GM18517 (cell line): ENCODE measurements around the gene FBXO3.
"Not testable (repeated sequence)": the region's sequence is repeated elsewhere in the genome, so short reads cannot be mapped to it uniquely, and the experiment has no call there.

Experiments
- ATAC-seq: cut with Tn5 transposase; IDR thresholded peaks from one replicate; pipeline ENCODE4 v1.9.1; 2021; ENCODE audit warnings: mild to moderate bottlenecking, moderate library complexity; ENCODE audit not compliant: unreplicated experiment

The FBXO3 gene

DNA sequence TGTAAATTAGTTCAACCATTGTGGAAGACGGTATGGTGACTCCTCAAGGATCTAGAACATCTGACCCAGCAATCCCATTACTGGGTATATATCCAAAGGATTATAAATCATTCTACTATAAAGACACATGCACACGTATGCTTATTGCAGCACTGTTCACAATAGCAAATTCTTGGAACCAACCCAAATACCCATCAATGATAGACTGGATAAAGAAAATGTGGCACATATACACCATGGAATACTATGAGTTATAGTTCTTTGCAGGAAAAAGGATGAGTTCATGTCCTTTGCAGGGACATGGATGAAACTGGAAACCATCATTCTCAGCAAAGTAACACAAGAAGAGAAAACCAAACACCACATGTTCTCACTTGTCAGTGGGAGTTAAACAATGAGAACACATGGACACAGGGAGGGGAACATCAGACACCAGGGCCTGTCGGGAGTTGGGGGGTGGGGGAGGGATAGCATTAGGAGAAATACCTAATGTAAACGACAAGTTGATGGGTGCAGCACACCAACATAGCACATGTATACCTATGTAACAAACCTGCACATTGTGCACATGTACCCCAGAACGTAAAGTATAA, 45.2 kb downstream of the FBXO3 start:
- ATAC-seq, result not testable (repeated sequence)

DNA sequence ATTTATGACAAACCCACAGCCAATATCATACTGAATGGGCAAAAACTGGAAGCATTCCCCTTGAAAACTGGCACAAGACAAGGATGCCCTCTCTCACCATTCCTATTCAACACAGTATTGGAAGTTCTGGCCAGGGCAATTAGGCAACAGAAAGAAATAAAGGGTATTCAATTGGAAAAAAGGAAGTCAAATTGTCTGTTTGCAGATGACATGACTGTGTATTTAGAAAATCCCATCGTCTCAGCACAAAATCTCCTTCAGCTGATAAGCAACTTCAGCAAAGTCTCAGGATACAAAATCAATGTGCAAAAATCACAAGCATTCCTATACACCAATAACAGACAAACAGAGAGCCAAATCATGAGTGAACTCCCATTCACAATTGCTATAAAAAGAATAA, 46.8 kb downstream of the FBXO3 start:
- not testable (repeated sequence) for ATAC-seq

DNA sequence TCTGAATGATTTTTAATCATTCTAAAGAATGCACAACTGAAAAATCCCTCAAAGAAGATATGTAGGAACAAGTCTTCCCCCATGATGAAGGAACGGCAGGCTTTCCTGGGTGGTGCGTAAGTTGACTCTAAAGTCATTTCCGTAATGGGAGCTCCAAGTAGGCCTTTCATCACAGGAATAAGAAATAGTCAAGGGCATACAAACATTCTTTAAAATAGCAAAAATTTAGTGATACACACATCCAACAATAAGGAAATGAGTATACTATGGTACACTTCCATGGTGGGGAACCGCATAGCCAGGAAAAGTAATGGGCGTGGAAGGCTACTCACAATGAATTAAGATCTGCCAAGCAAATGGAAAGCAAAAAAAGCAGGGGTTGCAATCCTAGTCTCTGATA, 48.8 kb downstream of the FBXO3 start:
- no peak for ATAC-seq

DNA sequence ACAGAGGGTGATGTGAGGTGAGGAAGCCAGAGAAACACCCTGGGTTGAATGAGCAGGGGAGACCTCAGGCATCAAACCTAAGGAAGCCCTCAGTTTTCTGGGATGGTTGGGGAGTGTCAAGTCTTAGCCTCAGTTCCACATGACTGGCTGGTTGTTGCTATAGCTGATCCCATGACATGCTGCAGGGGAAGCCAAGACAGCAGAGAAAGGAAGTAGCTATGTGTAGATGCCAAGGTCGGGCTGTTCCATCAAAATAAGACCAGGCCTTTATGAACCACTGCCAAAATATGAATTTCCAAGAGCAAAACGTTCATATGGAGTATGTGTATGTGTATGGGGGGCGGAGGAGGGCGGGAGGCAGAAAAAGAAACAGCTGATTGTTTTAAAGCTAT, 49.7 kb downstream of the FBXO3 start:
- no peak for ATAC-seq

DNA sequence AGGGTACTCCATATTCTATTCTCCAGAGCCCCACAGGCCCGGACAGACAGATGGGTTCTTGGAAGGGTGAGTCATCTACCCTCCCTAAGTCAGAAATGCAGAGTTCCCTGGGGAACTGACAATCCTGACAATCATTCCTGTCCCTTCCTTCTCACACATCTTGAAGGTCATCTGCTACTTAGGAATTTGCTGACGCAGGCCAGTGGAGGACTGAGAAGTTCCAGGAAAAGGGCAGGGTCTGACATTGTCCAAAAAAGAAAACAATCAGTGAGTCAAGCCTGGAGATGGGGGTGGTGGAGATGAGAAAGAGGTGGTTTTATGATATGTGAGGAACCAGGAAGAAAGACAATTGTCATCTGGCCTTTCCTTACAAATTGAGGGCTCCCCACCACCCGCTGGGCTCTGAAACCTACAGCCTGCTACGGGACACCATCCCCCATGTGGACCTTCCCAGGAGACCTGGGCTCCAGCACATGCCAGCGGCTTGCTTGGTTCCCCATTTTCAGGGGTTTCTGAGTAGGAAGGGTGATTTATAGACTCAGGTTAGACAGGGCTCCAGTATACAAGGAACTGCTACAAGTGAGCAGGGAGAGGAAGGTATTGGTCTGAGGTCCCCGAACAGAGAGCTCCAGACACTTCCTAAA, 51.0 kb downstream of the FBXO3 start:
- ATAC-seq, result no peak

DNA sequence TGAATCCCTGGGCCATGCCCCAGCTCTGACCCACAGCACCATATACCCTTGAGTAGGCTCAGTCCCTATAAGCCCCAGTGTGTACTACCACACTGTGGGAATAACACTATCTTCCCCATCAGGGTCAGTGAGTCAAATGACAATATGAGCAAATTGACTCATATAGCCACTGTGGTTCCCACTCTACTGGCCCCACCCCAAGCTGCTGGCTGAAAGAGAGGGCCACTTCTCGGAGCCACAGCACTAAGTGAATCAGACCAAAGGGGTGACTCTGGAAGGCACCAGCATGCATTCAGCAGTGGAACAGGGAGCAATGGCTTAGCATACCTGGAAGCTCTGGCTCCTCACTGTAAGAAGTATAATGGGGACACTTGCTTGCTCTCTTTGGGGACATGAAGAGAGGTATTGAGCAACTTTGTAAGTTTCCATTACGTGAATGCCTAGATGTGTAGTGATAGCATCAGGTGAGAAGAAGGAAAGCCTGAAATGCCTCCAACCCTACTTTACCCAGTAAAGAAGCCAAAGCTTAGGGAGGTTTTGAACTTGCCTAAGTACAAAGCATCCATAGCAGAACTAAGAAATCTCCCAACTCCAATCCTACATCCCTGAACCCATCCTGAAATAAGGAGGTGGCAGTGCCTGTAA, 51.6 kb downstream of the FBXO3 start:
- no peak for ATAC-seq

DNA sequence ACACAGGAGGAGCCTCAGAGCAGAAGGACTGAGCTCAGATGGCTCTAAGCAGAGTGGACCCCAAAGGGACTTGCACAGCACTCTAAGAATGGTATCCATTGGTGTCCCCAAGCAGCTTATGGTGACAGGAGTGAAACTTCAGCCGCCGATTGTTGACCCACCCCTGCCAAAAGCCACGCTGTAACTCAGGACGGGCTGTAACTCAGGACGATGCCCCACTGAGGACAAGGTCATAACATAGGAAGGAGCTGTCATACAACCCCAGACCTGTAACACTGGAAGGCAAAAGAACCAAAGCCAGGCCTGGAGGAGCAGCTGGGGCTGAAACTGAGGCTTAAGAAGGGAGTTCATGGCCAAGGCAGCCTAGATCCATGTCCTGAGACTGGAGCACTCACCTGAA, 52.3 kb downstream of the FBXO3 start:
- no peak for ATAC-seq

DNA sequence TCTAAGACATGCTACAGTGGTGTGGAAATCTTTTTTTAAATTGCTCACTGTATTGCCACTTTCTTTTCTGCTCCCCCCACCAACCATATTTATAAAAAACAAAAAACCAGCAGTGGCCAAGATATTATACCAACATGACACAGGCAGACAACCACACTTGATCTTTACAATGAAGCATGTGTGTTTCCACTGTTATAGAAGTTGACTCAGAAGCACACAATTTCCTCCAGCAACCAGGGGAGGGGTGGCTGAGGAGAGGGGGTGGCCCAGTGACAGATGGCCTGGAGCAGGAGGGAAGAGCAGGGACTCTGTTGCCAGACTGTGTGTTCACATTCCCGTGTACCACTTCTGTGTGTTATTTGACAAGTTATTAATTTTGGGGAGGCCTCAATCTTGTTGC, 52.9 kb downstream of the FBXO3 start:
- no peak for ATAC-seq

DNA sequence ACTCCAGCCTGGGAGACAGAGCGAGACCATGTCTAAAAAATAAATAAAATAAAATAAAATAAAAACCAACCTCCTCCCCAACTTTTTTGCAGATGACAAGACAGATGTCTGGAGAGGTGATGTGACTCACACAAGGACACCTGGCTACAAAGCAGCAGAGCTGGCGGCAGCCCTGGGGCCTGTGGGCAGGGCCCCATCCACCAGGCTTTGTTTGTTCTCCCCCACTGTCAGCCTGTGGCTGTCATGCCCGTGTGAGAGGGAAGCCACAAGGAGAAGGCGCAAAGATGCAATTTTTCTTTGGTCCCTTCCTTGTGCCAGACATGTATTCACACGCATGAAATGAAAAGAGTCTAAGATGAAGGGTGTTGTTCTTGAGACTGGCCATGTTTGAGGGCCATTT, 54.7 kb downstream of the FBXO3 start:
- ATAC-seq, result no peak

DNA sequence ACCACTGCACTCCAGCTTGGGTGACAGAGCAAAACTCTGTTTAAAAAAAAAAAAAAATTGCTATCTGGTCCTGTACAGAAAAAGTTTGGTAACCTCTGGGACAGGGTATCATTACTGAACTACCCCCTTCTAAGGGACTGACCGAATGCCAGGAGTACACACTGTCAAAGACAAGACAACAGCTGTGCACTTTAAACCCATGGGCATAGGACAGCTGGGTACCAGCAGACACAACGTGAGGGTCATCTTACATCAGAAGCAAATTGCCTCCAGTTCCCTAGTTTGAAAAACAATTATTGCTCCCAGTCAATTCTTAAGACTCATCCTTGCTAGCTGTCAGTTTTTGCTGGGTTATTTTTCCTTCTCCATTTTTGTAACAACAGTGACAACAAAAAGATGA, 55.9 kb downstream of the FBXO3 start:
- ATAC-seq, result no peak

DNA sequence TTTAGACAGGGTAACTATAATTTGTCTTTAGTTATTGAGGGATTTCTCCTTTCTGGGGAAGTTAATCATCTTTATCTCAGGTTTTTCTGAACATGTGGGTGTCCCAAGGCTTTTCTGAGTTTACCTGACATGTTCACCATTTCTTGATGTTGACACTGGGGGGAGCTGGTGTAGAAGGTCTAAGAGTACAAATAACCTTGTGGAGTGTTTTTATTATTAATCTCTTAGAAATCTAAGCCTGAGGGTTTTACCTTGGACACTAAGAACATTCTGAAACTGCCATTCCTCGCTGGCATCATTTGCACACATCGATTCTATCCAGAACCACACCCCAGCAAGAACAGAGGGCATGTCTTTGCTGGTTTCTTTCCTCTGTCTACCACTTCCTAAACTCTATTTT, 58.1 kb downstream of the FBXO3 start:
- ATAC-seq, result no peak

DNA sequence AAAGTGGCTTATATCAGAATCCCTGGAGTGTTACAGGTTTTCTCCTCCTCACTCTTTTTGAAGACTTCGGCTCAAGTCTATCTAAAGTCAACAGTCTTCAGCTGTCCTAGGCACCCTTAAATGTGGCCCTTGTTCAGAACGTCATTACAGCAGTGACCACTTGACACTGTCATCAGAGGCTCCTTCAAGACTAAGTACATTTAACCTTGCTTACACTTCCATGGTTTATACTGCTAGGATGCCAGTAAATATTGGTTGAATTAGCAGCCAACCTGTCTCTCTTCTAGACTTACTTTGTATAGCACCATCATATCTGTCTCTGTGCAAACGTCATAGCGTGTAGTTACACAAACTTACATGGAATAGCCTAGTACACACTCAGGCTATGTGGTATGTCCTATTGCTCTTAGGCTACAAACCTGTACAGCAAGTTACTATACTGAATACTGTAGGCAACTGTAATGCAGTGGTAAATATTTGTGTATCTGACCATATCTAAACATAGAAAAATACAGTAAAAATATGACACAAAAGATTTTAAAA, 60.4 kb downstream of the FBXO3 start:
- ATAC-seq, result no peak

DNA sequence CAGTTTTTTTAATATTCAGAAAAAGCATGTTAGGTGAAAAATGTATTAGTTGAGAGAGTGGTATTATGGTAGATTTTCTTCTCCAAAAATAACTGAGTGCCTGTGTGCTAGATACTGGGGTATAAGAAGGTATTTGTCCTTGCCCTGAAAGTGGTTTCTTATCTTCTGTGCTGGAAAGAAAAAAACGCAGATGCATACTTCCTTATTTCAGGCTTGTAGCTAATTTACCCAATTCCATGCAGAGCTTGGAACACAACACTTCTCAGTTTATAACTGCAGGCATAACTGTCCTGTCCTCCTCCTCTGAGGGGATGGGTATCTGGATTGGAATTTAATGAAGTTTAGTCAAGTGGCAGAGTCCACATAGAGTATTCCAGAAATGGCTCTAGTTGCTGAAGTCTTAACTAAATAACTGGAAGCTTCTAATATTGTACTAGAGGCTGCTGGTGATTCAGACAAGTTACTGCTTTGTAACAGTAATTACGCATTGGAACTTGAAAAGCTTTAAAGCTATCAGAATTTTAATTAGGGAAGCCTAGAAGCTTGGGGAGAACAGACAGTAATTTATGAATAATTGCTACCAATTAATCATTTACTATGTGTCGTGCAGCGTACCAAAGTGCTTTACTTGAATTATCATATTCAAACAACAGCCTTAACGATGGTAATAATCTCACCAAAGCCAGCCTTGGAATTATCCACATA, 61.0 kb downstream of the FBXO3 start:
- no peak for ATAC-seq

DNA sequence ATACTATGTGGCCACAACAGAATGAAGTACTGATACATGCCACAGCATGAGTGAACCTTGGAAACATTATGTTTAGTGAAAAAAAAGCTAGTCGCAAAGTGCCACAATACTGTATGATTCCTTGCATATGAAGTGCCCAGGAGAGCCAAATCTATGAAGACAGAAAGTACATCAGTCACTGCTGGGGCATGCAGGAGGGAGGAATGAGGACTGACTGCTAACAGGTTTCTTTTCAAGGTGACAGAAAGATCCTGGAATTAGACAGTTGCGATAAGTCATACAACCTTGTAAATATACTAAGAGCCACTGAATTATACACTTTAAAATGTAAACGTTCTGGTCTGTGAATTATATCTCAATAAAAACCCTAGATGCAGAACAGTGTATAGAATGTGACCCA, 61.9 kb downstream of the FBXO3 start:
- no peak for ATAC-seq

DNA sequence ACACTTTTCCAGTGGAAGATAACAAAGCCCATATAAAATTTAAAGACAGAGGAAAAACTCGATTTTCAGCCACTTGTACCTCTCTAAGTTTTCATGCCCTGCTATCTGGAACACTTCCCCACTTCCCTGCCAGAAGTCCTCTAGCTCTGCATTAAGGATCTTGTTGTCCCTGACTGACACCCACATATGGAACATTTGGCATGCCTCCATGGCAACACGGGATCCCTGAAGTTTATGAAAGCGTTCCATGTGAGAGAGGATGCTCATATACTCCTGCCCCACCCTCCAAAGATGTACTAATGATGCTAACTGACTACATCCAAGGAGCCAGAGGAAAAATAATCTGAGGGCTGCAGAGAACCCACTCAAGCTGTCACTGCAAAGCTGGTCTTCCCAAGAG, 64.9 kb downstream of the FBXO3 start:
- ATAC-seq, result no peak

DNA sequence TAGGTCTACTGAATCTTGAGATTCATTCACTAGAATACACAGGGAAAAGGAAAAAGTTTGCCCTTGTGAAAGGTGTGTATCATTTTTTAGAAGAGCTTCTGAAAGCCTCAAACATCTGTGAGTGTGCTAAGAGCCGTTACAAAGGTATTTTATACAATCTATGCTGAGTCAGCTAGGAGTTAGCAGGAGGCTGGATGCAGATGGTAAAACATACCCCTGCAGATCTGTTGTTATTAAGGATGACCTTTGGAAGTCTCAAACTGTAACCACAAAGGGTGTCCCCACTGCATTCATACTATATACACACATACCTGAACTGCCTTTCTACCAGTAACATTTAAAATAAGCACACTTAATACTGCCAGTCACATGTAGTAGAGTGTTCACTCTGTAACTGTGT, 65.3 kb downstream of the FBXO3 start:
- ATAC-seq, result no peak

DNA sequence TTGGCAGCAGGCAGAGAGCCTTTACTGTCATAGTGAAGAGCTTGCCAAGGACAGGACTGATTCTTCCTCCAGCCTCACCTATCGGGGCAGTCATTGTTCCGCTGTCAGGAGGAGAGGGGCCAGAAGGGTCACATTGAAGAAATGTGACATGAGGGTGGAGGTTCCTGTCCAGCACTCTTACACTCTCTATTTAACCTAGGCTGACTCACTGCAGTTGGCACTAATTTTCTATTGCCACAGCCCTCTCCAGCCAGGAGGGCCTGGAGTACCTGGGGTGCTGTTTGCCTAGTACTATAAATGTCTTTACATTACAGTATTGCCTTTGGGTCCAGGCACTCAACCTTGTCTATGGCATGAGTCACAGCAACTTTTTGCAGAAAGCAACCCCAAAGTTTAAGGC, 66.5 kb downstream of the FBXO3 start:
- ATAC-seq, result not testable (repeated sequence)

DNA sequence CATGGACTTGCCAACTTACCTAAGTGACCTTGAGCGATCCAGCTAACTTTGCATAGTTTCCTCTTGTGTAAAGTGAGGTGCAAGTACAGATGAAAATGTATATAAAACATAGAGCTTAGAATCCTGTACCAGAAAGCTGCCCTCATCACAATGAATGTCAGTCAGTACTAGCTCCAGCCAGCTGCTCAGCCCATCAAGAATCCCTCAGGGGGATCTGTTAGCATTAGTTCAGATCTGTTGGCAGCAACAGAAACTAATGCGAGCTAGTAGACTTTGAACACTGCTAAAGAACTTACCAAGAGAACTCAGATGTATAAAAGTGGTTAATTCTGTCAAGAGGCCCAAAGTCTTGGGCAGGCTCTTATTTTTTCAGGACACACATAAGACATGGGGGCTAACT, 67.4 kb downstream of the FBXO3 start:
- no peak for ATAC-seq

DNA sequence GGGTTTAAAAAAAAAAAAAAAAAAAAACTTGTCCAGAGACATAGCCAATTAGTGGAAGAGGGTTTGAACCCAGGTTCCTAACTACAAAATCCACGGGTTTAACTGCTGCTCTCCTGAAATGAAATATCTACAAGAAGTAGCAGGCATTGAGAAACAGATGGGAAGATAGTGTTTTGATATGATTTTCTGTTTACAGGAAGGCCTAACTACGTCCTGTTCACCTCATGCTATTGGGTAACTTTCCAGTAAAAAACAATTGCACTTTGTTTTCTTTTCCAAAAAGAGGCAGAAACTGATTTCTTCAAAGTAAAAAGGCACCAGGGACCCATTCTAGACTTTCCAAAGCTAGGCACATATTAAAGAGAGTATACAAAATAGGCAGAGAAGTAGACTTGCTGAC, 67.8 kb downstream of the FBXO3 start:
- ATAC-seq, result no peak

DNA sequence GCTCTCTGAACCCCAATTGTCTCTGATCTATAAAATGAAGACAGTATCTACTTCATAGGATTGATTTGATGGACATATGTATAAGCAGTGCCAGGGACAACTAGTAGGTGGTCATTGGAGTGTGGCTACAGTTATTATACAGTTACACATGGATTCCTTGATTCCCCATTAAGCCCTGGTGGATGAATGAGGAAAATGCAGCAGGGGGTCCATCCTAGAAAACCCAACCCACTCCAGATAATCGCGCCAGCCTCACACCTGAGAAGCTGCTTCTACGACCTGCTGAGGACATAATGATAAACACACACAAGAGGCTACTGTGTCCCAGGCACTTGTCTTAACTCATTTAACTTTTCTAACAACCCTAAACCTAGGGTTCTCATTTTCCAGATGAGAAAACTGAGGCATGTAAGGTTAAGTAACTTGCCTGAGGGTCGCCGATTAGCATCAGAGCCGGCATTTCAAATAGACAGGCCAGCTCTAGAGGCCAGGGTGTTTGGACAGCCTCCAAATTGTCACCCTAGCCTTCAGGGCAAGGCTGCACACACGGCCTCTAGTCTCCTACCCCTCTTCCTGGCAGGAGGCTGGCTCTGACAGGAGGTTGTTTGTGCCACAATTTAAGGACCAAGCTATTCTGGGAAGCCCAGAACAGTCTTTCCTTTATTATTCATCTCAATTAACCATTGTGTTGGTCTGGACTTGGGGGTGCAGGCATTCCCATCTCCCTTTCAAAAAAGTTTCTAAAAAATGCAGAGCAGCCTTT, 69.9 kb downstream of the FBXO3 start:
- no peak for ATAC-seq

DNA sequence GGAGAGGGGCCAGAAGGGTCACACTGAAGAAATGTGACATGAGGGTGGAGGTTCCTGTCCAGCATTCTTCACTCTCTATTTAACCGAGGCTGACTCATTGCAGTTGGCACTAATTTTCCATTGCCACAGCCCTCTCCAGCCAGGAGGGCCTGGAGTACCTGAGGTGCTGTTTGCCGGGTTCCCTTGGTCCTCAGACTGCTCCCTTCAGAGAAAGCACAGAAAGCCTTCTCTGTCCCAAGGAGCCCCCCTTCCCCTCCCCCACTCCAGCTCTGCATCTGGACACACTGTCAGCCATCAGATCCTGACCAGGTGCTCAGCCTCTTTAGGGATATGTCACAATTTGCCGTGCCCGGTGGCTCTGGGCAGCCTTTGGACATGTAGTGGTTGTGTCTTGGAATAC, 70.5 kb downstream of the FBXO3 start:
- no peak for ATAC-seq
